GM18861 (cell line): ENCODE measurements around the gene ZBED4.
"Not testable (repeated sequence)": the region's sequence is repeated elsewhere in the genome, so short reads cannot be mapped to it uniquely, and the experiment has no call there.

ENCODE experiments used
- ATAC-seq: cut with Tn5 transposase; IDR thresholded peaks from one replicate; pipeline ENCODE4 v1.9.1; 2021; ENCODE audit not compliant: unreplicated experiment

The ZBED4 gene

GRCh38 chr22:49850959-49851802, 2.5 kb upstream of the ZBED4 start:
- ATAC-seq, result no peak

DNA sequence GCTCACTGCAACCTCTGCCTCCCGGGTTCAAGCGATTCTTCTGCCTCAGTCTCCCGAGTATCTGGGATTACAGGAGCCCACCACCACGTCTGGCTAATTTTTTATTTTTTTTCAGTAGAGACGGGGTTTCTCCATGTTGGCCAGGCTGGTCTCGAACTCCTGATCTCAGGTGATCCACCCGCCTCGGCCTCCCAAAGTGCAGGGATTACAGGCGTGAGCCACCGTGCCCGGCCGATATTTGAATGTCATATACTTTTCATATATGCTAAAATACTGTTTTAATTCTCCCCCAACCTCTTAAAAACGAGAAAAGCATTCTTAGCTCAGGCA, 1.1 kb upstream of the ZBED4 start:
- not testable (repeated sequence) for ATAC-seq

GRCh38 chr22:49853981-49854831, 562 bp downstream of the ZBED4 start:
- ATAC-seq, result peak; percentile 1

DNA sequence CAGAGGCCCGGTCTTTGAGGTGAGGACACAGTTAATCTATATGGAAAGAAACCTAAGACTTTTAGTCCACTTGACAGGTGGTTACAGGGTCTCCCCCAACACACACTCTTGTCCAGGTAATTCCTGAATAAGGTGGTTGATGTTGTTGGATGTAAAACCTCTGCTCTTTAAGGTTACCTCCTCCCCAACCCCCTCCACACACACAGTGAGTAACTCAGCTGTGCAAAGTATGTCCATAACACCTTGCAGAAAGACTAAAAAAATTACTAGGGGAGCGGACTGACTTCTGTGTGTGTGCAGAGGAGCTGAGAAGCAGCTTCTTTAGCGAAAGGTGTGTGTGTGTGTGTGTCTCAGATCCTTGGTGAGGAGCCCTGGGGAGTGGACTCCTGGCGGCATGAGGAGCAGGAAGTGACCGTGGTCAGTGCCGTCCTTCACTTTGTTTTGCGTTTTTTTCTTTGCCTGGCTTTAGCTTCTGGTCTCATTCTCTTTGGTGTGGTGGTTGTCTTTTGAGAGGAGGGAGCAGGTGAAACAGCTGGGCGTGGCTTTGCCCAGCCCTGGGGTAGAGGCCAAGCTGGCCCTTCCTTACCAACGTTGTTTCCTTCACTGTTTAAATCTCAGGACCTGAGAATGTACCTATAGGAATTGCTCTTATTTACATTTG, 1.7 kb downstream of the ZBED4 start:
- no peak for ATAC-seq

GRCh38 chr22:49856343-49856742, 2.7 kb downstream of the ZBED4 start:
- ATAC-seq, result no peak

GRCh38 chr22:49856766-49857618, 3.3 kb downstream of the ZBED4 start:
- ATAC-seq, result no peak

DNA sequence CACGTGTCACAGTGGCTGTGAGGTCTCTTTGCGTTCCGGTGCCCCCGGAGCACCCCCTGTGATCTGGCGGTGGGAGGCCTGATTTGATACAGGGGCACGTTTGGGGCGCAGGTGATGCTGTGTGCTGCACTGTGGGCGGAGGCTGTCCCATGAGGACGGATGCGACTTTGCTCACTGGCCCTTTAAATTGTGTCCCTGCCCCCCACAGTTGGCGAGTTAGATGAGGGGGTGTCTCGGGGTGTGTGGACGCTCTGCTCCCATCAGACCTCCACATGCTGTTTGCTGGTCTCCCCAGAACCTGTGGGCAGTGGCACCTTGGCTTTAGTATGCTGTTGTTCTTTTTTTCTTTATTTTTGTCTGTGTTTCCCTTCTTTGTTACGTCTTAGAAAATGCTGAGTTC, 5.2 kb downstream of the ZBED4 start:
- ATAC-seq, result no peak

DNA sequence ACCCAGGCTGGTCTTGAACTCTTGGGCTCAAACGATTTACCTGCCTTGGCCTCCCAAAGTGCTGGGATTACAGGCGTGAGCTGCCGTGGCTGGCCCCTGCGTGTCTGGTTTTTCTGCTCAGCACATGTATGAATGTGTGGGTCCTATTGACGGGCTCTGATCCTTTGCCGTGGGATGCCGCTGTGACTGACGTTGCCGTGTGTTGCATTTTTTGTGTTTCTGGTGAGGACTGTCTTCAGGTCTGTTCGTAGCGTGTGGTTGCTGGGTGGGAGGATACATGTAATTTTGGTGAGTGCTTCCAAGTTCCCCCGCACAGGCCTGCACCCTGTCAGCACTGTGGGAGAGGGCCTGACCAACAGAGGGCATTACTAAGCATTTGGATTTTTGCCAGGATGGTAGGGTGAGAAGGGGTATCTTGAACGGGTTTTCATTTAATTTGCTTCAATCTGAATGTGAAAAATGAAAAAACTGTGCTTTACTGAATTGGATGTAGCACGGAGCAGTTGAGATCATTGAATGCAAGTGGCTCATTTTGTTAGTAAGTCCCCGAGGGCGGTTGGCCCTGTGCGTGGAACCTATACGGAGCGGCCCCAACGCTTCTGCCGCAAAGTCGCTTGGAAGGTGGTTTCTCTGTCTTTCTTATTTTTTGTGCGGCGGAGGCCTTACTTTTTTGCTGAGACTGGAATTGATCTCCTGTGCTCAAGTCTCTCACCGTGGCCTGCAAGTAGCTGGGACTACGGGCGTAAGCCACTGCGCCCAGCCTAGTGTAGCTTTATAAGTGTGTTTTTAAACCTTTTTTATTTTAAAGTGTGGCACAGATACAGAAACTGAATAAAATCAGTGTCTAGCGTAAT, 8.2 kb downstream of the ZBED4 start:
- no peak for ATAC-seq

- no peak for ATAC-seq
These were observed 8.8 kb downstream of the ZBED4 start for GRCh38 chr22:49862496-49862776.

- no peak for ATAC-seq
These were observed 10.3 kb downstream of the ZBED4 start for GRCh38 chr22:49863931-49864330.

- no peak for ATAC-seq
These were observed 11.5 kb downstream of the ZBED4 start for GRCh38 chr22:49865156-49865555.

GRCh38 chr22:49866134-49866533, 12.5 kb downstream of the ZBED4 start:
- ATAC-seq, result no peak

GRCh38 chr22:49866646-49867045, 13.0 kb downstream of the ZBED4 start:
- ATAC-seq, result no peak

GRCh38 chr22:49867303-49868265, 13.9 kb downstream of the ZBED4 start:
- no peak for ATAC-seq

- ATAC-seq, result no peak
These were observed 15.6 kb downstream of the ZBED4 start for GRCh38 chr22:49869086-49869830.

DNA sequence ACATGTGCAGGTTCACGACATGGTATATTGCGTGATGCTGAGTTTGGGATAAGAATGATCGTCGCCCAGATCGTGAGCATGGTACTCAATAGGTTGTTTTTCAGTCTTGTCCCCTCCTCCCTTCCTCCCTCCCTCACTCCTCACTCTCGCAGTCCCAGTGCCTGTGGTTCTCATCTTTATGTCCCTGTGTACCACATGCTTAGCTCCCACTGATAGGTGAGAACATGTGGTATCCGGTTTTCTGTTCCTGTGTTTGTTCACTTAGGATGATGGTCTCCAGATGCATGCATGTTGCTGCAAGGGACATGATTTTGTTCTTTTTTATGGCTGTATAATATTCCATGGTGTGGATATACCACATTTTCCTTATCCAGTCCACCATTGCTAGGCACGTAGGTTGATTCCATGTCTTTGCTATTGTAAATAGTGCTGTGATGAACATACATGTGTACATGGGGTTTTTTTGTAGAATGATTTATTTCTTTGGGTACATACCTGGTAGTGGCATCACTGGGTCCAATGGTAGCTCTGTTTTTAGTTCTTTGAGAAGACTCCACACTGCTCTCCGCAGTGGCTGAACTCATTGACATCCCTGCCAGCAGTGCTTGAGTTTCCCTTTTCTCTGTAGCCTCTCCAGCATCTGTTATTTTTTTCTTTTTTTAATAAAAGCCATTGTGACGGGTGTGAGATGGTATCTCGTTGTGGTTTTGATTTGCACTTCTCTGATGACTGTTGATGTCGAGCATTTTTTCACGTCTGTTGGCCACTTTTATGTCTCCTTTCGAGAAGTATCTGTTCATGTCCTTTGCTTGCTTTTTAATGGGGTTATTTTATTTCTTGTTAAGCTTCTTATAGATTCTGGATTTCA, 16.4 kb downstream of the ZBED4 start:
- no peak for ATAC-seq

DNA sequence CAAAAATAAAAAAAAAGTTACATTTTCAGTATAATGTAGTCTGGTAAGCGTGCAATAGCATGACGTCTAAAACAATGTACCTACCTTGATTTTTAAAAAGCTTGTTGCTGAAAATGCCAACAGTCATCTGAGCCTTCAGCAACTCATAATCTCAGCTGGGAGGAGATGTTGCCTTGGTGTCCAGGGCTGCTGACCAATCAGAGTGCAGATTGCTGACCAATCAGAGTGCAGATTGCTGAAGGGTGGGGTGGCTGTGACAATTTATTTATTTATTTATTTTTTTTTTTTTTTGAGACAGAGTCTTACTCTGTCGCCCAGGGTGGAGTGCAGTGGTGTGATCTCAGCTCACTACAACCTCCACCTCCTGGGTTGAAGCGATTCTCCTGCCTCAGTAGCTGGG, 17.8 kb downstream of the ZBED4 start:
- no peak for ATAC-seq
